Natural killer cell (primary cell): ENCODE data around the gene LMX1B. TPM values are rescaled to one million over a fixed set of nuclear protein-coding genes. Genes with fewer than 3 reads are reported as not detected.

Source experiments
- ATAC-seq, 3 donors: fragments of 150-1000 bp in 2 of 3; fragments of 200-7000 bp in 1 of 3; cut with Tn5 transposase; 1 replicate in 1 of 3; 2 replicates in 2 of 3; pipeline ENCODE4 v1.10.0; 2021; ENCODE audit warnings: mild to moderate bottlenecking in 2 of 3, moderate library complexity in 2 of 3
- DNase-seq, 2 donors: peaks; one replicate each; pipeline versions ENCODE4 v3.0.0 to v3.0.0-alpha.2; 2013 to 2021; ENCODE audit warnings: mixed read lengths in 1 of 2
- H3K27ac ChIP-seq: one replicate; pipeline ENCODE4 v1.5.1; 2013; ENCODE audit warnings: mild to moderate bottlenecking, low read length
- H3K27me3 ChIP-seq: one replicate; pipeline ENCODE4 v1.6.1; 2013; ENCODE audit warnings: low read length; ENCODE audit not compliant: control insufficient read depth, insufficient read depth
- H3K36me3 ChIP-seq: one replicate; pipeline ENCODE4 v1.6.1; 2013; ENCODE audit warnings: low read length; ENCODE audit not compliant: control insufficient read depth, insufficient read depth
- H3K4me1 ChIP-seq: one replicate; pipeline ENCODE4 v1.6.1; 2013; ENCODE audit warnings: low read length; ENCODE audit not compliant: control insufficient read depth, insufficient read depth
- H3K4me3 ChIP-seq: one replicate; pipeline ENCODE4 v1.5.1; 2013; ENCODE audit warnings: low read length
- H3K9me3 ChIP-seq: one replicate; pipeline ENCODE4 v1.6.1; 2013; ENCODE audit warnings: low read length; ENCODE audit not compliant: control insufficient read depth, insufficient read depth
- H3K27ac Mint-ChIP-seq, 2 donors: one replicate each; pipeline ENCODE4 v1.8.0; 2022; ENCODE audit warnings: mild to moderate bottlenecking in 2 of 2, mixed read lengths in 2 of 2, moderate library complexity in 1 of 2
- H3K27me3 Mint-ChIP-seq, 2 donors: one replicate each; pipeline ENCODE4 v1.8.0; 2022; ENCODE audit warnings: low read depth in 2 of 2, mixed read lengths in 2 of 2
- H3K36me3 Mint-ChIP-seq: one replicate; pipeline ENCODE4 v1.8.0; 2022; ENCODE audit warnings: mixed read lengths
- H3K4me1 Mint-ChIP-seq, 2 donors: one replicate each; pipeline ENCODE4 v1.8.0; 2022; ENCODE audit warnings: mixed read lengths in 2 of 2
- H3K4me3 Mint-ChIP-seq: one replicate; pipeline ENCODE4 v1.8.0; 2022; ENCODE audit warnings: mild to moderate bottlenecking, moderate library complexity, mixed read lengths
- H3K9me3 Mint-ChIP-seq, 2 donors: one replicate each; pipeline ENCODE4 v1.8.0; 2022; ENCODE audit warnings: mixed read lengths in 2 of 2
- WGBS: methylation state at CpG from one replicate; pipeline ENCODE4 v1.1.7; 2013; ENCODE audit warnings: missing lambda C conversion rate; ENCODE audit not compliant: insufficient coverage; 5-methylcytosine and 5-hydroxymethylcytosine counted together
- intact Hi-C: fragments of 100-400 bp; cut with micrococcal nuclease; formaldehyde crosslinking; loops from one replicate; pipeline ENCODE4 v1.14.2; 2022
- total RNA-seq, 4 donors: library from RNA; stranded (reverse); fragments of 120-200 nt in 1 of 4; gene quantifications; one replicate each; pipeline versions ENCODE4 v1.2.3 to v1.2.4, GENCODE V29; 2013 to 2022
- TF ChIP-seq, protein P1 (sequence below): fragments of 200-600 bp; IDR thresholded peaks from one replicate; pipeline ENCODE4 v1.8.0; 2022; ENCODE audit warnings: antibody characterized with exemption

Gene LMX1B
- total RNA-seq, 3 donors from 2014 or later (not counting 1 experiment from before 2014, with no cell fraction given), result not detected

DNA sequence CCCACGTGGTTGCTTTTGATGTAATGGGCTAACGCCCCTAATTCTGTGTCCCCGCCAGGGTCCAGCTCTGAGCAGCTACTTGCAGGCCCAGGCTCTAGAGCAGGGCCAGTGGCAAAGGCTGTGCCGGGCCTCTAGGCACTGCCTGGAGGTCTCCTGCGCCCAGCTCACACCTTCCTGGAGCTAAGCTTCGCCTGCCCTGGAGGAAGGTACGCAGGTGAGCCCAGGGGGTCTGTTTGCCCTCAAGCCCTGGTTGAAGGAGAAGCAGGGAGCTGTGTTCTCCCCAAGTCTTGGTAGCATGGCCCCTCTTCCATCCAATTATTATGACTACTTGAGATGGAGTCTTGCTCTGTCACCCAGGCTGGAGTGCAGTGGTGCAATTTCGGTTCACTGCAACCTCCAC, 5.2 kb upstream of the LMX1B start:
- Mint-ChIP-seq H3K4me1 (peaks cover 7 to 18% of the 10 kb centered on the region in 2 donors), H3K4me3 (no peak overlapping the region), H3K36me3 (no peaks in the 10 kb centered on the region), H3K27me3 (peaks cover 30 to 50% of the 10 kb centered on the region in 2 donors), H3K27ac (no peak overlapping the region), H3K9me3 (no peaks in the 10 kb centered on the region)
- ATAC-seq, result no peak
- Histone ChIP-seq H3K4me1 (peaks cover 25% of the 10 kb centered on the region), H3K27me3 (peaks cover 41% of the 10 kb centered on the region), H3K27ac (no peak overlapping the region), H3K36me3 (no peaks in the 10 kb centered on the region), H3K4me3 (no peak overlapping the region), H3K9me3 (no peaks in the 10 kb centered on the region)
- 86% methylated on average over 8 of the region's 8 CpGs for WGBS
- TF ChIP-seq, protein P1, sequence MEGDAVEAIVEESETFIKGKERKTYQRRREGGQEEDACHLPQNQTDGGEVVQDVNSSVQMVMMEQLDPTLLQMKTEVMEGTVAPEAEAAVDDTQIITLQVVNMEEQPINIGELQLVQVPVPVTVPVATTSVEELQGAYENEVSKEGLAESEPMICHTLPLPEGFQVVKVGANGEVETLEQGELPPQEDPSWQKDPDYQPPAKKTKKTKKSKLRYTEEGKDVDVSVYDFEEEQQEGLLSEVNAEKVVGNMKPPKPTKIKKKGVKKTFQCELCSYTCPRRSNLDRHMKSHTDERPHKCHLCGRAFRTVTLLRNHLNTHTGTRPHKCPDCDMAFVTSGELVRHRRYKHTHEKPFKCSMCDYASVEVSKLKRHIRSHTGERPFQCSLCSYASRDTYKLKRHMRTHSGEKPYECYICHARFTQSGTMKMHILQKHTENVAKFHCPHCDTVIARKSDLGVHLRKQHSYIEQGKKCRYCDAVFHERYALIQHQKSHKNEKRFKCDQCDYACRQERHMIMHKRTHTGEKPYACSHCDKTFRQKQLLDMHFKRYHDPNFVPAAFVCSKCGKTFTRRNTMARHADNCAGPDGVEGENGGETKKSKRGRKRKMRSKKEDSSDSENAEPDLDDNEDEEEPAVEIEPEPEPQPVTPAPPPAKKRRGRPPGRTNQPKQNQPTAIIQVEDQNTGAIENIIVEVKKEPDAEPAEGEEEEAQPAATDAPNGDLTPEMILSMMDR, result no peak
- DNase-seq, result no peak
- intact Hi-C loops, result no loop called here

DNA sequence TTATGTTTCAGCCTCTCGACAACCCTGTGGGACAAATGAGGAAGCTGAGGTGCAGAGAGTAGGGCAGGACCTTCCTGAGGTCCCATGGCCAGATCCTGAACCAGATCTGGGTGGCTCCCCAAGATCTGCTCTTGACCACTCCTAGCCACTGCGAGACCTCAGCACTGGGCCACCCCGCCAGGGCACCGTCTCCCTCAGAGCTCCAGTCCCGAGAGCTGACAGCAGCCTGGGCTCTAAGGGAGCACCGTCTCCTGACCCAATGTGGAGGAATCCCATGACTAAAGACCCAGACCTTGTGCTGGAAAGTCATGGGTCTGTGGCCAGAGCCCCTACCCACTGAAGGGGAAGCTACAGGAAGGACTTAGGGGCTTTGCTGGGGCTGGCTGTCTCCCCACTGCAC, 4.5 kb upstream of the LMX1B start:
- Histone ChIP-seq H3K27me3 (peaks cover 41% of the 10 kb centered on the region), H3K4me3 (no peak overlapping the region), H3K36me3 (no peaks in the 10 kb centered on the region), H3K9me3 (no peaks in the 10 kb centered on the region), H3K4me1 (peaks cover 25% of the 10 kb centered on the region), H3K27ac (no peak overlapping the region)
- WGBS, result 73% methylated on average over 6 of the region's 6 CpGs
- H3K4me1 Mint-ChIP-seq, result peaks cover 7 to 18% of the 10 kb centered on the region in 2 donors
- no peak overlapping the region for H3K4me3 Mint-ChIP-seq
- intact Hi-C loops, result no loop called here
- H3K36me3 Mint-ChIP-seq, result no peaks in the 10 kb centered on the region
- H3K27me3 Mint-ChIP-seq, result peaks cover 24 to 44% of the 10 kb centered on the region in 2 donors
- no peak for ATAC-seq
- no peak for DNase-seq
- TF ChIP-seq, protein P1, result no peak
- H3K9me3 Mint-ChIP-seq, result no peaks in the 10 kb centered on the region
- no peak overlapping the region for H3K27ac Mint-ChIP-seq

DNA sequence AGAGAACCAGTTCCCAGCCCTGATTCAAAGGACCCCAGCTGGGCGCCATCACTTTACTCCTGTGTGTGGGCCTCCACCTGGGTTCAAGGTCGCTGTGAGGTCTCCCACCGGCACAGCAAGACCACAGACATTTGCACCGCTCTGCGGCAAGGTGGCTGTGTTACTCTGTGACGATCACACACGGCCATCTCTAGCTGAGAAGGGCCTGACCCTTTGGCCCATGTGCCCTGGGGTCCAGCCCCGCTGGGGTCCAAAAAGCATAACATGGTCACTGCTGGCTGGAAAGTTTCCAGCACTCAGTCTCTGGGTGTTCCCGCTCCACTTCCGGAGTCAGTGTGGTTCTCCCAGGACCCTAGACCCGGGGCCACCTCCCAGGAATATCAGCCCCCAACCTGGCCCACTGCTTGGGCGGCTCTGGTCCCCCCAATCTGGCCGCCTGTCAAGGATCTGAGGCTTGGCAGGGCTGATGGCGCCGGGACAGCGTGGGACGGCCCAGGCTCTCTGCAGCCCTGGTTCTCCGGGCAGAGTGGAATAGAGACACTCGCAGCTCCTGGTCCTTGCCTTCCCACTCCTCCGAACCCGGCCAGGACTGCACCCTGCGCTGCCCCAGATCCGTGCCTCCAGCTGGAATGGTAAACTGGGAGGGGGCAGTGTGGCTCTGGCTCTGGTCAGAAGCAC, 3.9 kb upstream of the LMX1B start:
- H3K27ac Mint-ChIP-seq, result no peak overlapping the region
- no peaks in the 10 kb centered on the region for H3K9me3 Mint-ChIP-seq
- H3K4me3 Mint-ChIP-seq, result no peak overlapping the region
- Histone ChIP-seq H3K36me3 (no peaks in the 10 kb centered on the region), H3K4me3 (no peak overlapping the region), H3K4me1 (peaks cover 31% of the 10 kb centered on the region), H3K27ac (no peak overlapping the region), H3K27me3 (peaks cover 46% of the 10 kb centered on the region), H3K9me3 (no peaks in the 10 kb centered on the region)
- peaks cover 7 to 24% of the 10 kb centered on the region in 2 donors for H3K4me1 Mint-ChIP-seq
- ATAC-seq (no peak), DNase-seq (no peak)
- H3K27me3 Mint-ChIP-seq, result peaks cover 24 to 50% of the 10 kb centered on the region in 2 donors
- no peaks in the 10 kb centered on the region for H3K36me3 Mint-ChIP-seq
- TF ChIP-seq, protein P1, result no peak
- WGBS, result 19% methylated on average over 23 of the region's 23 CpGs
- intact Hi-C loops, result no loop called here

DNA sequence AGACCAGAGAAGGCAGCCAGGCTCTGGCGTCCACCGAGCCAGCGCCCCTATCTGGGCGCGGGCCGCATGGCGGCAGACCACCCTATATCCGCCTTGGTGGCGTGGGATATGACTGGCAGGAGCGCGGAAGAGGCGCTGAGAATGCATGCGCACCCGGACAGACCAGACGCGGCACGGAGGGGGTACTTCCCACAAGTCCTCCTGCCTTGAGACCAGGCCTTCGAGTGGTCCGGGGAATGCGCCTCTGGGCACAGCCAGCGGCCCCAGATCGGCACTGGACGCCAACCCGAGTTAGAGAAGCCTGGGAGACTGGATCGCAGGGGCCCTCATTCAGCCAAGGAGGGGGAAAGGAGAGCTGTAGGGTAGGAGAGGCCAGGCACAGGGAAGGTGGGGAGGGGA, 2.5 kb upstream of the LMX1B start:
- ATAC-seq, result peak in 1 of 3 donors; percentile 6

More for the DNA sequence above, 2.5 kb upstream of the LMX1B start:
- H3K9me3 Mint-ChIP-seq, result no peaks in the 10 kb centered on the region
- peak overlapping the region in 1 of 2 donors; percentile 31 for H3K27ac Mint-ChIP-seq
- H3K36me3 Mint-ChIP-seq, result no peaks in the 10 kb centered on the region
- H3K27me3 Mint-ChIP-seq, result peaks cover 28 to 51% of the 10 kb centered on the region in 2 donors
- intact Hi-C loops, result loop anchor here (1.0 kb wide), 2 partner anchors 79 to 170 kb away; no protein-coding TSS in a partner anchor
- peaks cover 53% of the 10 kb centered on the region for H3K27me3 ChIP-seq
- 6% methylated on average over 25 of the region's 25 CpGs for WGBS
- TF ChIP-seq, protein P1, result no peak
- peaks cover 33% of the 10 kb centered on the region for H3K4me1 ChIP-seq
- H3K9me3 ChIP-seq, result no peaks in the 10 kb centered on the region
- no peak for DNase-seq
- H3K4me1 Mint-ChIP-seq, result peaks cover 7 to 24% of the 10 kb centered on the region in 2 donors
- peak overlapping the region; percentile 54 for H3K4me3 Mint-ChIP-seq
- no peak overlapping the region for H3K27ac ChIP-seq
- H3K36me3 ChIP-seq, result no peaks in the 10 kb centered on the region
- no peak overlapping the region for H3K4me3 ChIP-seq
